ENCODE results near the gene ANTXR1.

DNA sequence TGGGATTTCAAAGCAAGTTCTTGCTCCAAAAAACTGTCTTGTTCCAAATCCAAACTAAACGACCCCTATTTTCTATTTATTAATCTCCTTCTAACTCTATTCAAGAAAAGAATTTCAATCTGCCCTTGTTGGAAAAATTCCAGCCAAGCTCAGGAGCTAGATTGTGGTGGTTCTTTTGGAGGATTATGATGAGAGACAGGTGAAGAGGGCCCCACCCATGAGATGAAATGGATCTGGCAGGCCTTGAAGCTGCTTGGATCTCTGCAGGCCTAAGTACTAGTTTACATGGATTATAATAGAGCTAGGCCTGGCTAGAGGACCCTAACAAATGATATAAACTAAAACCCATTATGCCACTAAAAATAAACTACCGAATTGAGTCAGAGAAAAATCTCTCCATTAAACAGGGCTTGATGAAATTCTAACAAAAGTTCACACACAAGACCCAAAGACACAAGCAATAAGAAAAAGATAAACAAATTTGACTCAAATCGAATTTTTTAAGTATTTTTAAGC lies 272.5 kb downstream of the ANTXR1 start:
- no peak for TF ChIP-seq CTCF (IDR thresholded peaks at IDR 0.05)
- no peak for TF ChIP-seq POLR2A (IDR thresholded peaks at IDR 0.05)

Data from uterus (tissue), 2 donors.